Myocyte (in vitro differentiated cells): ENCODE data around the gene TMEM117. TPM values are rescaled to one million over a fixed set of nuclear protein-coding genes. Genes with fewer than 3 reads are reported as not detected.
"Not testable (repeated sequence)": the region's sequence is repeated elsewhere in the genome, so short reads cannot be mapped to it uniquely, and the experiment has no call there.

ENCODE experiments used
- DNase-seq: peaks from one replicate; pipeline ENCODE4 v3.0.0-alpha.2; 2012; ENCODE audit warnings: low read depth
- total RNA-seq: library from RNA; depleted of rRNA; stranded (reverse); fragments of >200 nt; gene quantifications from 2 replicates; pipeline ENCODE4 v1.2.3, GENCODE V29; 2014

The TMEM117 gene
- total RNA-seq, 1 donor from 2014 or later, result 25.6 TPM

DNA sequence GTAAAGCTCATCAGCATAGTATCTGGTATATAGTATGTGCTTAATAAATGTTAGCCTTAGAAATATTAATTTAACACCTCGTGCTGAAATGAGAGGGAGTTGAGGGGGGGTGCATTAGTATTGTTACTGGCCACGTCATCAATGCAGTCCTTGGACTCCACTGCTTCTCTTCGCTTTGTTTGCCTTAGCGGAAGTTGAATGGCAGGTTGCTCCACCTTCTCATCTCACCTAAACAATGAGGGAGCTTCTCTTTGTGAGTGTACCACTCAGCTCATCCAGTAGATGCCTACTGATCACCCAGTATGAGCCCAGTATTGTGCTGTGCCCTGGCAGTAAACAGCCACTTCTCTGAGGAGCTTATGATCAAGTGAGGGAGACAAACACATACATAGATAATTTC is 4.5 kb downstream of the TMEM117 start:
- no peak for DNase-seq

DNA sequence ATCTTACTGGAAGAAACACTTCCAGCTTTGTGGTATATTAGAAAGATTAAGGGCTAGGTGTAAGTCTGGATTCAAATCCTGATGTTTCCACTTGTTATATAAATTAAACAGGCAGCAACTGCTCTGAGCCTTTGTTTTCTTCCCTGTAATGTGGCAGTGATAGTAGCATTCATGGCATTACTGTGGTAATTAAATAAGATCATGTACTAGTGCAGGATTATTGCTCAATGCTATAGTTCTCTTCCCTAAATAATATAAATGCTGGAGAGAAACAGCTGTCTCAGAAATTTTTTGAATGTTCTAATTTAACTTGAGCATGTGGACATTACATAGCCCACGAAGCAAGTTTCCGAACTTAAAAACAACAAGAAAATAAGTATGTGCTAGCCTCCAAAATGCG is 5.4 kb downstream of the TMEM117 start:
- DNase-seq, result no peak

- DNase-seq, result no peak
These were observed 6.4 kb downstream of the TMEM117 start for GRCh38 chr12:43842259-43842658.

DNA sequence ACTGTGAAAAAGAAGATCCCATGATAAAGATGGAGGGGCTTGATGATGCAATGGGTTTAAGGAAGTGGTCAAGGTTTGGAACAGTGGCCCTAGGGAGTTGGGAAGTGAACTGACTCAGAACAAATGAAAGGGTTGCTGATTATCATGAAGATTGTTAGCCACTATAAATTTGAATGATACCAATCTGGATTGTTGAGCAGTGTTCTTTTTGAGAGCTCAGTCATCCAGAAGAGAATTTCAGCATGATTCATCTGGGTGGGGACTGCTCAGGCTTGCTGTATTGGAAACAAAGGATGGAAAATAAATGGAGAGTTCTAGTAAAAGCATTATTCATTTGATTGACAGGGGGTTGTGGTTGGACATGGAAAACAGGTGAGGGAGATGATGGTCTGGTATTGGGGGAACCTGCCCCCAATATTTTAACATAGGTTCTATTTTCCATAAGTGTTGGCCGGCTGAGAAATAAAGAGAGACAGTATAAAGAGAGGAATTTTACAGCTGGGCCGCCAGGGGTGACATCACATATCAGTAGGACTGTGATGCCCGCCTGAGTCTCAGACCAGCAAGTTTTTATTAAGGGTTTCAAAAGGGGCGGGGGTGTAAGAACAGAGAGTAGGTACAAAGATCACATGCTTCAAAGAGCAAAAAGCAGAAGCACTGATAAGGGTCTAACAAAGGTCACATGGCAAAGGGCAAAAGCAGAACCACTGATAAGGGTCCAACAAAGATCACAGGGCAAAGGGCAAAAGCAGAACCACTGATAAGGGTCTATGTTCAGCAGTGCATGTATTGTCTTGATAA is 11.7 kb downstream of the TMEM117 start:
- peak; percentile 42 for DNase-seq

- no peak for DNase-seq
These were observed 12.3 kb downstream of the TMEM117 start for GRCh38 chr12:43848226-43848507.

DNA sequence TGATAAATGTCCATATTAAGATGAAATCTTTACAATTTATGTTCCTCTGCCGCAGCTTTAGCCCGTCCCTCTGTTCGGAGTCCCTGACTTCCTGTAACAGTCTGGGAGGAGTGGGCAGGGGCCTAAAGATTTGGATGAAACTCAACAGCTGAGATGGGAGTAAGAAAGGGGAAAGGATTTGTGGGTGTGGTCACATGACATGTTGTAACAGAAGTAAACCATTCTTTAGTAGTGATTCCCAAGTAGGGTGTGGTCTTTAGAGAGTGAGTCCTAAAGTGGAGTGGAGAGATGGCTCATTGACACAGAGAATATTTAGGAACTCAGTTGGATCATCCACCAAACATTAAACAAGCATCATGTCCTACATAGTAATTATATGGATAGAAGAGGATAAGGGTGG is 12.9 kb downstream of the TMEM117 start:
- DNase-seq, result peak; percentile 34

GRCh38 chr12:43852744-43853143 is 16.9 kb downstream of the TMEM117 start:
- peak; percentile 30 for DNase-seq

DNA sequence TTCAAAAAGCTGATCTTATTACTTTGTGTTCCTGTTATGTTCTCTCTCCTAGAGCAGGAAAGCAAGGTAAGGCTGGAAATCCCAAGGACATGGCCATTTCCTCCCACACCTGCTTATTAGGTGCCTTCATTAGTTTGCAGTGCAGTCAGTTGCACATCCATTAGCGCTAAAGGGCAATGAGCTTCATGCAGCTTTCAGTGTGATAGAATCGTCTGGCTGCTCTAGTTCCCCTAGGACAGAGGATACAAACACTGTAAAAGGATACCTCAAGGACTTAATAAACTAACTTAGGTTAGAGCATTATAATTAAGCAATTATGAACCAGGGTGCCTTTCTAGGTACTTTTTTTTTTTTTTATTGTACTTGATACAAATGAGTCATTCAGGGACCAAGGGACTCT is 21.1 kb downstream of the TMEM117 start:
- no peak for DNase-seq

GRCh38 chr12:43858096-43858495 is 22.2 kb downstream of the TMEM117 start:
- no peak for DNase-seq

- DNase-seq, result no peak
These were observed 23.1 kb downstream of the TMEM117 start for GRCh38 chr12:43858991-43859390.

- no peak for DNase-seq
These were observed 25.3 kb downstream of the TMEM117 start for GRCh38 chr12:43861015-43861839.

- no peak for DNase-seq
These were observed 25.9 kb downstream of the TMEM117 start for GRCh38 chr12:43861840-43862150.

DNA sequence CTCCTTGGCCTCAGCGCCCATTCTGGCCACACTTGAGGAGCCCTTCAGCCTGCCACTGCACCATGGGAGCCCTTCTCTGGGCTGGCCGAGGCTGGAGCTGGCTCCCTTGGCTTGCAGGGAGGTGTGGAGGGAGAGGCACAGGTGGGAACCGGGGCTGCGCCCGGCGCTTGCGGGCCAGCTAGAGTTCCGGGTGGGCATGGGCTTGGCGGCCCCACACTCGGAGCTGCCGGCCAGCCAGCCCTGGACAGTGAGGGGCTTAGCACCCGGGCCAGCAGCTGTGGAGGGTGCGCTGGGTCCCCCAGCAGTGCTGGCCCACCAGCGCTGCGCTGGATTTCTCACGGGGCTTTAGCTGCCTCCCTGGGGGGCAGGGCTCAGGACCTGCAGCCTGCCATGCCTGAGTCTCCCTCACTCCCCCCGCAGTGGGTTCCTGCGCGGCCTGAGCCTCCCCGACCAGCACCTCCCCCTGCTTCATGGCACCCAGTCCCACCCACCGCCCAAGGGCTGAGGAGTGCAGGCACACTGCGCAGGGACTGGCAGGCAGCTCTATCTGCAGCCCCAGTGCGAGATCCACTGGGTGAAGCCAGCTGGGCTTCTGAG is 28.0 kb downstream of the TMEM117 start:
- DNase-seq, result no peak

GRCh38 chr12:43864557-43864956 is 28.7 kb downstream of the TMEM117 start:
- not testable (repeated sequence) for DNase-seq

GRCh38 chr12:43869184-43869583 is 33.3 kb downstream of the TMEM117 start:
- DNase-seq, result no peak

GRCh38 chr12:43869765-43870164 is 33.9 kb downstream of the TMEM117 start:
- DNase-seq, result not testable (repeated sequence)

DNA sequence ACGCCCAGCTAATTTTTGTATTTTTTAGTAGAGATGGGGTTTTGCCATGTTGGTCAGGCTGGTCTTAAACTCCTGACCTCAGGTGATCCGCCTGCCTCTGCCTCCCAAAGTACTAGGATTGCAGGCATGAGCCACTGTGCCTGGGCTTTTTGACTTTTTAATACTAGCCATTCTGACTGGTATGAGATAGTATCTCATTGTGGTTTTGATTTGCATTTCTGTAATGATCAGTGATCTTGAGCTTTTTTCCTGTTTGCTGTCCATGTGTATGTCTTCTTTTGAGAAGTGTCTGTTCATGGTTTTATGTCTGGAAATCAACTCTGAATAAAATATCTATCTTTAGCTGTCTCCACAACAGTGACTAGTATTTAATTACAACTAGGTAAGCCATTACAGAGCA is 35.4 kb downstream of the TMEM117 start:
- DNase-seq, result not testable (repeated sequence)

- no peak for DNase-seq
These were observed 36.5 kb downstream of the TMEM117 start for GRCh38 chr12:43872396-43872795.

- no peak for DNase-seq
These were observed 42.2 kb downstream of the TMEM117 start for GRCh38 chr12:43878050-43878449.

- DNase-seq, result no peak
These were observed 44.7 kb downstream of the TMEM117 start for GRCh38 chr12:43880547-43880946.

DNA sequence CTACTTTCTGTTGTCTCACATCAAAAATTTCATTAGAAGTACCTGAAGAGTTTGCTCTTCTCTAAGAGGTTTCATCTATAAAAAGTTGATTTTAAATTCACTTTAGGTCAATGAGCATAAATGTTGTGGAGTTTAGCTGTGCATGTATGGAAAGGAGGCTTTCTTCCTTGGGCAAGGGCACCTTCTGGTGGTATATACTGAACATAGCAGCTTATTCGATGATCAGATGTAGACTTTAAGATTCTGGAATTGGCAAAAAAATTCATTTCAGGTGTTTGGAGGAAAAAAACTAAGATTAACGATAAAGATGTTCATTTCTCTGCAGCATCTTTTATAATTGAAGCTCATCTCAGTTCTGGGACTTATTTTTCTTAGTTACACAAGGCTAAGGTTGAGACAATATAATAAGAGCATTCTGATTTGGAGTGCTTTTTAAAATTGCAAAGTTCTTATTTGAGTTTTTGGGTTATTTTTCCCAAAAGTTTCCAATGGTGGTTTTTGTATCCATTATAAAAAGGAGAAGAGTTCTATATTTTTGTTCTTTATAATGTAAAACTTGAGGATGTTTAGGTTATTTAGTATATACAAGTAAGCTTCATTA is 46.8 kb downstream of the TMEM117 start:
- peak; percentile 58 for DNase-seq

GRCh38 chr12:43883311-43883710 is 47.4 kb downstream of the TMEM117 start:
- no peak for DNase-seq
